Adrenal gland (tissue), 5 donors: ENCODE results near the gene VPS33B.
A peak's percentile ranks its signal among the peaks of the same experiment; 100 is the strongest.

Experiments used
- POLR2A ChIP-seq, 2 donors: fragments of 450-650 bp; IDR thresholded peaks; one replicate each; pipeline ENCODE4 v1.6.1; 2017; ENCODE audit warnings: antibody characterized with exemption in 2 of 2, mild to moderate bottlenecking in 2 of 2, moderate library complexity in 1 of 2
- TF ChIP-seq, protein P1 (sequence below), 6 experiments: fragments of 450-650 bp in 4 of 6; fragments of 200-600 bp in 2 of 6; sonication (generic) in 1 of 6; IDR thresholded peaks; 1 replicate in 5 of 6; 2 replicates in 1 of 6; pipeline versions ENCODE4 v1.5.1 to v1.8.0; 2016 to 2021; ENCODE audit warnings: antibody characterized with exemption in 6 of 6, mild to moderate bottlenecking in 2 of 6, moderate library complexity in 1 of 6
- donor health status: DM: no; HTN: no; CAD: no.

- TF ChIP-seq, protein P1, sequence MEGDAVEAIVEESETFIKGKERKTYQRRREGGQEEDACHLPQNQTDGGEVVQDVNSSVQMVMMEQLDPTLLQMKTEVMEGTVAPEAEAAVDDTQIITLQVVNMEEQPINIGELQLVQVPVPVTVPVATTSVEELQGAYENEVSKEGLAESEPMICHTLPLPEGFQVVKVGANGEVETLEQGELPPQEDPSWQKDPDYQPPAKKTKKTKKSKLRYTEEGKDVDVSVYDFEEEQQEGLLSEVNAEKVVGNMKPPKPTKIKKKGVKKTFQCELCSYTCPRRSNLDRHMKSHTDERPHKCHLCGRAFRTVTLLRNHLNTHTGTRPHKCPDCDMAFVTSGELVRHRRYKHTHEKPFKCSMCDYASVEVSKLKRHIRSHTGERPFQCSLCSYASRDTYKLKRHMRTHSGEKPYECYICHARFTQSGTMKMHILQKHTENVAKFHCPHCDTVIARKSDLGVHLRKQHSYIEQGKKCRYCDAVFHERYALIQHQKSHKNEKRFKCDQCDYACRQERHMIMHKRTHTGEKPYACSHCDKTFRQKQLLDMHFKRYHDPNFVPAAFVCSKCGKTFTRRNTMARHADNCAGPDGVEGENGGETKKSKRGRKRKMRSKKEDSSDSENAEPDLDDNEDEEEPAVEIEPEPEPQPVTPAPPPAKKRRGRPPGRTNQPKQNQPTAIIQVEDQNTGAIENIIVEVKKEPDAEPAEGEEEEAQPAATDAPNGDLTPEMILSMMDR (IDR thresholded peaks at IDR 0.05): peak; percentile 57 to 91 (median 87)
- TF ChIP-seq POLR2A (IDR thresholded peaks at IDR 0.05): peak; percentile 28 to 68
Measured at GRCh38 chr15:90956274-90957030, 65.9 kb downstream of the VPS33B start.
